NCI-H1048 (cell line): ENCODE results near the gene DOCK4.
"Not testable (repeated sequence)": the region's sequence is repeated elsewhere in the genome, so short reads cannot be mapped to it uniquely, and the experiment has no call there.

Experiments
- DNase-seq: peaks from one replicate; lab custom pipeline; 2025; lab: John Stamatoyannopoulos, UW

DOCK4 gene

GRCh38 chr7:111951052-111951451, 255.1 kb downstream of the DOCK4 start:
- no peak for DNase-seq

GRCh38 chr7:111942450-111943081, 263.6 kb downstream of the DOCK4 start:
- DNase-seq = no peak

GRCh38 chr7:111937163-111937562, 269.0 kb downstream of the DOCK4 start:
- no peak for DNase-seq

GRCh38 chr7:111933609-111934008, 272.6 kb downstream of the DOCK4 start:
- no peak for DNase-seq

- no peak for DNase-seq
These were observed 274.2 kb downstream of the DOCK4 start for GRCh38 chr7:111931958-111932357.

GRCh38 chr7:111931016-111931517, 275.1 kb downstream of the DOCK4 start:
- DNase-seq = no peak

GRCh38 chr7:111929264-111929663, 276.9 kb downstream of the DOCK4 start:
- no peak for DNase-seq

GRCh38 chr7:111927353-111928019, 278.7 kb downstream of the DOCK4 start:
- DNase-seq = no peak

GRCh38 chr7:111920329-111920728, 285.9 kb downstream of the DOCK4 start:
- DNase-seq = no peak

- DNase-seq = no peak
These were observed 286.5 kb downstream of the DOCK4 start for GRCh38 chr7:111919631-111920179.

- DNase-seq = no peak
These were observed 287.0 kb downstream of the DOCK4 start for GRCh38 chr7:111919164-111919563.

GRCh38 chr7:111918461-111918860, 287.7 kb downstream of the DOCK4 start:
- DNase-seq = no peak

GRCh38 chr7:111917404-111917803, 288.8 kb downstream of the DOCK4 start:
- not testable (repeated sequence) for DNase-seq

GRCh38 chr7:111914291-111914690, 291.9 kb downstream of the DOCK4 start:
- DNase-seq = no peak

GRCh38 chr7:111911166-111911961, 294.8 kb downstream of the DOCK4 start:
- DNase-seq = no peak

GRCh38 chr7:111910656-111911055, 295.5 kb downstream of the DOCK4 start:
- no peak for DNase-seq

- DNase-seq = not testable (repeated sequence)
These were observed 297.5 kb downstream of the DOCK4 start for GRCh38 chr7:111908673-111909072.

GRCh38 chr7:111903797-111904196, 302.4 kb downstream of the DOCK4 start:
- DNase-seq = no peak

GRCh38 chr7:111903016-111903415, 303.2 kb downstream of the DOCK4 start:
- no peak for DNase-seq

- no peak for DNase-seq
These were observed 305.9 kb downstream of the DOCK4 start for GRCh38 chr7:111900283-111900682.

- no peak for DNase-seq
These were observed 311.1 kb downstream of the DOCK4 start for GRCh38 chr7:111895049-111895448.

GRCh38 chr7:111894518-111894917, 311.7 kb downstream of the DOCK4 start:
- DNase-seq = no peak

GRCh38 chr7:111893190-111893589, 313.0 kb downstream of the DOCK4 start:
- no peak for DNase-seq
